Lung (tissue), 12 donors: ENCODE measurements around the gene PDE2A. TPM values are rescaled to one million over a fixed set of nuclear protein-coding genes. Genes with fewer than 3 reads are reported as not detected.

Experiments used
- ATAC-seq: fragments of 200-7000 bp; cut with Tn5 transposase; one replicate; pipeline ENCODE4 v1.9.1; 2020; ENCODE audit warnings: moderate number of reproducible peaks; ENCODE audit not compliant: insufficient read depth, low FRiP score
- DNase-seq, 3 donors: peaks; one replicate each; pipeline ENCODE4 v3.0.0-alpha.2; 2013 to 2017
- H3K27ac ChIP-seq, 2 donors: one replicate each; pipeline ENCODE4 v1.5.1; 2013; ENCODE audit warnings: mild to moderate bottlenecking in 2 of 2, moderate library complexity in 2 of 2, control low read depth in 1 of 2, inconsistent platforms in 1 of 2, low read depth in 1 of 2, low read length in 1 of 2
- H3K27me3 ChIP-seq, 3 donors: one replicate each; pipeline ENCODE4 v1.5.1; 2013; ENCODE audit warnings: low read length in 2 of 3; ENCODE audit not compliant: control insufficient read depth in 3 of 3, insufficient read depth in 3 of 3
- H3K36me3 ChIP-seq, 4 donors: one replicate each; pipeline ENCODE4 v1.5.1; 2013; ENCODE audit warnings: low read length in 4 of 4, mild to moderate bottlenecking in 1 of 4, moderate library complexity in 1 of 4; ENCODE audit not compliant: control insufficient read depth in 4 of 4, insufficient read depth in 4 of 4
- H3K4me1 ChIP-seq, 5 donors: one replicate each; pipeline ENCODE4 v1.5.1; 2013; ENCODE audit warnings: low read length in 5 of 5, mild to moderate bottlenecking in 2 of 5, moderate library complexity in 1 of 5; ENCODE audit not compliant: control insufficient read depth in 5 of 5, insufficient read depth in 5 of 5
- H3K4me3 ChIP-seq: one replicate; pipeline ENCODE4 v1.5.1; 2013; ENCODE audit warnings: mild to moderate bottlenecking, control low read depth, moderate library complexity
- H3K9ac ChIP-seq, 2 donors: one replicate each; pipeline ENCODE4 v1.5.1; 2013; ENCODE audit warnings: low read length in 2 of 2, control low read depth in 1 of 2; ENCODE audit not compliant: insufficient read depth in 1 of 2
- H3K9me3 ChIP-seq, 4 donors: one replicate each; pipeline ENCODE4 v1.5.1; 2013; ENCODE audit warnings: low read length in 3 of 4, mild to moderate bottlenecking in 1 of 4, moderate library complexity in 1 of 4; ENCODE audit not compliant: control insufficient read depth in 4 of 4, insufficient read depth in 3 of 4
- WGBS, 2 donors: extraction: QIAGEN DNeasy Blood & Tissue Kit; methylation state at CpG; one replicate each; pipeline ENCODE4 v1.1.7; 2013; 5-methylcytosine and 5-hydroxymethylcytosine counted together
- polyA plus RNA-seq, 2 donors: library from polyadenylated mRNA; stranded (reverse); fragments of 200-250 nt; gene quantifications; one replicate each; pipeline ENCODE4 v1.2.1, GENCODE V29; 2013
- total RNA-seq, 2 donors: library from RNA; depleted of rRNA in 1 of 2; stranded (reverse); fragments of >200 nt in 1 of 2; gene quantifications; one replicate each; pipeline ENCODE4 v1.2.1, GENCODE V29; 2014 to 2021
- TF ChIP-seq, protein P1 (sequence below): IDR thresholded peaks from 2 replicates; pipeline ENCODE4 v1.5.1; 2012; ENCODE audit warnings: mild to moderate bottlenecking; ENCODE audit errors: control extremely low read depth, extremely low read depth
- donor health status: control.
- donor health status: control.
- donor health status: Bipolar disorder and iron deficiency.
- donor health status: healthy.
- donor health status: DM: yes; HTN: yes; CAD: no.

The PDE2A gene
- total and polyA plus RNA-seq, 4 donors: 7.7 to 20.5 (median 12.7) TPM

DNA sequence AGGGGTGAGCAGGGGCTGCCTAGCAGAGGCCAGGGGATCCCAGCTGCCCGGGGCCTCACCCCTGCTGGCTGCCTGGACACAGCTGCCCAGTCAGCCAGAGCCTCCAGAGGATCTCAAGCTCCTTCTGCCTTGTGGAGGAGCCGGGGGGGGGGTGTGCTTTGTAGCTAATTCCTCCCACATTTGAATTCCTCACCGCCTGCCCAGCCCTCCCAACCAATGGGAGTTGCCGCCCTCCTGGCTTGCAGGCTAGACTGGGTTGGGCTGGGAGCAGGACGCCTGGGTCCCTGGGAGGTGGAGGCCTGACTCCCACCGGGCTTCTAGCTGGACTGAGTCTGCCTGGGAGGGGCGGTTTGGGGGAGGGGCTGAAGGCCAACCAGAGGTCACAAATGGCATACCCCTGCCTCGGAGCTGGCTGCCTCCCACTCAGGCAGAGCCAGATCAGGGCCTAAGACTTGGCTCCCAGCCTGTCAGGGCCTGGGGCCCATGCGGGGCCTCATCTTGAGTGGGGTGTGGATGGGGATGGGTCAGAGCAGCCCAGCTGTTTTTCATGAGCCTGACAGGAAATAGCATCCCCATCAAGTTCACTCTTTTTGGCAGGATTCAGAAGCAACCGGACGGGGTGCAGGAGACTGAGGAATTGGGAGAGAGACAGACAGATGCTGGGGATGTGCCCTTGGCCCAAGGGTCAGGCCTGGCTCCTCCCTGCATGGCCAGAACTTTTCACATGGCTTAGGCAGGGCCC lies 29.2 kb upstream of the PDE2A start:
- no peaks in the 10 kb centered on the region for H3K27me3 ChIP-seq
- no peak overlapping the region for H3K4me3 ChIP-seq
- no peak overlapping the region for H3K9ac ChIP-seq
- whole genome bisulfite sequencing, 2 donors: 67 to 87% methylated on average over 11 of the region's 11 CpGs
- H3K9me3 ChIP-seq: no peaks in the 10 kb centered on the region
- ATAC-seq (no peak), DNase-seq (peak; percentile 92 to 97 (median 93))
- TF ChIP-seq, protein P1, sequence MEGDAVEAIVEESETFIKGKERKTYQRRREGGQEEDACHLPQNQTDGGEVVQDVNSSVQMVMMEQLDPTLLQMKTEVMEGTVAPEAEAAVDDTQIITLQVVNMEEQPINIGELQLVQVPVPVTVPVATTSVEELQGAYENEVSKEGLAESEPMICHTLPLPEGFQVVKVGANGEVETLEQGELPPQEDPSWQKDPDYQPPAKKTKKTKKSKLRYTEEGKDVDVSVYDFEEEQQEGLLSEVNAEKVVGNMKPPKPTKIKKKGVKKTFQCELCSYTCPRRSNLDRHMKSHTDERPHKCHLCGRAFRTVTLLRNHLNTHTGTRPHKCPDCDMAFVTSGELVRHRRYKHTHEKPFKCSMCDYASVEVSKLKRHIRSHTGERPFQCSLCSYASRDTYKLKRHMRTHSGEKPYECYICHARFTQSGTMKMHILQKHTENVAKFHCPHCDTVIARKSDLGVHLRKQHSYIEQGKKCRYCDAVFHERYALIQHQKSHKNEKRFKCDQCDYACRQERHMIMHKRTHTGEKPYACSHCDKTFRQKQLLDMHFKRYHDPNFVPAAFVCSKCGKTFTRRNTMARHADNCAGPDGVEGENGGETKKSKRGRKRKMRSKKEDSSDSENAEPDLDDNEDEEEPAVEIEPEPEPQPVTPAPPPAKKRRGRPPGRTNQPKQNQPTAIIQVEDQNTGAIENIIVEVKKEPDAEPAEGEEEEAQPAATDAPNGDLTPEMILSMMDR: no peak
- peaks cover 0 to 56% (median 13%) of the 10 kb centered on the region in 5 donors for H3K4me1 ChIP-seq
- H3K36me3 ChIP-seq: peaks cover 3 to 85% (median 46%) of the 10 kb centered on the region in 4 donors
- H3K27ac ChIP-seq: peak overlapping the region in 1 of 2 donors; percentile 15

DNA sequence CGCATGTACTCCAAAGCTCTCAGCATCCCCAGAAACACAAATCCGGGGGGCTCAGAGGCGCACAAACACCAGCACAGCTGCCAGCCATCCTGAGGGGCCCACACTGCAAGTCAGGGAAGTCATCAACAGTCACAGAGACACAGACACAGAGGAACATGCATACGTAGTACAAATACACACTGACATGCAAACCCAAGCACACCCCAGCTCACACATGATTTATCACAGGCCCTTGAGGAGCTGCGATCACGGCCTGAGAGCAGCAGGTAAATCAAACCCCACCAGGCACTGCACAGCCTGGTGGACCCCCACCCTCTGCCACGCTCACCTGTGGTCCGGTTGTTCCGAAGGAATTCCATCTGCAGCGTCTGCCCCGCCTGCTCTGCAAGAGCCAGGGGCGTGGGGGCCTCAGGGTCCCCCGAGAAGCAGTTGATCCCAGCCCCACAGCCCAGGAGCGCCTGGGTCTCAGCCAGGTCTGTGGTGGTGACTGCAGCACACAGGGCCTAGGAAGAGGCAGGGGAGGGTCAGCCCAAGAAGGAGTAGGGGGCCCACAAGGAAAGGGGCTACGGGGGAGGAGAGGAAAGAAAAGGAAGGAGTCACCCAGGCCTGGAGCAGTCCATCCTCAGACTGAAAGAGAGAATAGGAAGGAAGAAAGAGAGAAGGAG lies 28.5 kb upstream of the PDE2A start:
- H3K27me3 ChIP-seq: no peaks in the 10 kb centered on the region
- H3K4me3 ChIP-seq: no peak overlapping the region
- peak overlapping the region in 1 of 2 donors; percentile 70 for H3K9ac ChIP-seq
- DNase-seq: peak in 2 of 3 donors; percentile 33 to 49
- 82 to 87% methylated on average over 15 of the region's 15 CpGs for WGBS, 2 donors
- H3K9me3 ChIP-seq: no peaks in the 10 kb centered on the region
- ATAC-seq: no peak
- peaks cover 3 to 84% (median 41%) of the 10 kb centered on the region in 4 donors for H3K36me3 ChIP-seq
- H3K27ac ChIP-seq: no peak overlapping the region
- H3K4me1 ChIP-seq: peaks cover 0 to 56% (median 13%) of the 10 kb centered on the region in 5 donors
- TF ChIP-seq, protein P1: no peak

GRCh38 chr11:72702096-72702495 lies 27.9 kb upstream of the PDE2A start:
- peaks cover 0 to 56% (median 13%) of the 10 kb centered on the region in 5 donors for H3K4me1 ChIP-seq
- ATAC-seq (no peak), DNase-seq (peak in 2 of 3 donors; percentile 11 to 45)
- no peaks in the 10 kb centered on the region for H3K9me3 ChIP-seq
- TF ChIP-seq, protein P1: no peak
- H3K9ac ChIP-seq: peak overlapping the region in 1 of 2 donors; percentile 70
- WGBS, 2 donors: 78 to 90% methylated on average over 7 of the region's 7 CpGs
- H3K36me3 ChIP-seq: peaks cover 3 to 84% (median 39%) of the 10 kb centered on the region in 4 donors
- no peaks in the 10 kb centered on the region for H3K27me3 ChIP-seq
- no peak overlapping the region for H3K4me3 ChIP-seq
- H3K27ac ChIP-seq: no peak overlapping the region
